ENCODE results near the gene RAP1GAP2.

DNA sequence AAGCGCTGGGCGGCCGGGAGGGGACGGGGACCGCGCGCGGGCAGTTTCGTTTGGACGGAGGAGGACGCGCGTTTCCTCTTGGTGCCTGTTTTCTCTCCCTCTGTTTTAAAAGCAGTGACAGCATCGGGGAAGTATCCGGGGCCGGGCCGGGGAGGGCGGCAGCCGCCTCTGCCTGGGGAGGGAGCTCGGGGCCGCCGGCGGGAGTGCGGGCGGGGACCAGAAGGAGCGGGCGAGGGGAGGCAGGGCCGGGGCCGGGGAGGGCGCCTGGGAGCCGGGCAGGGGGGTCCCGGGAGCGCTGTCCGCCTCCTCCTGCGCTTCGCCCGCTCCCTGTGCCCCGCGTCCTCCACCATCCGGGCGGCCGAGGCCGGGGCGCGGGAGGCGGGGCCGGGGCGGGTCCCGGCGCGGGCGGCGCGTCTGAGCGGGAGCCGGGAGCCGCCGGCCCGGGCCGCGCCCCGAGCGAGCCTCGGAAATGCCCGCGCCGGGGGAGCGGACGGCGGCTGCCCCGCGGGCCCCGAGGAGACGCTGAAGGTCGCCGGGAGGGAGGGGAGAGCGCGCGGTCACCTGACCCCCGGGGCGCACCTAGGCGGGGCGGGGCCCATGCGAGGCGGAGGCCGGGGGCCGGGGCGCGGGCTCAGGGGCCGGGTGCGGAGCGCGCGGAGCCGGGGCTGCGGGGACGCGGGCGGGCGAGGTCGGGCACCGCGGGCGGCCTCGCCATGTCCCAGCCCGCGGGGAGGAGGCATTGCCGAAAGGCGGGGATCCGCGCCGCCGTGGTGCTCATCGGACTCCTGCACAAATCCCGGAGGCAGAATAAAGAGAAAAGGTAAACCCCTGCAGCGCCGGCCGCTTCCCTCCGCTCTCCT, 57.3 kb downstream of the RAP1GAP2 start:
- TF ChIP-seq PRRX2 (CRISPR knock-in tag; IDR thresholded peaks at IDR 0.05), result no peak
- TF ChIP-seq, protein P1, sequence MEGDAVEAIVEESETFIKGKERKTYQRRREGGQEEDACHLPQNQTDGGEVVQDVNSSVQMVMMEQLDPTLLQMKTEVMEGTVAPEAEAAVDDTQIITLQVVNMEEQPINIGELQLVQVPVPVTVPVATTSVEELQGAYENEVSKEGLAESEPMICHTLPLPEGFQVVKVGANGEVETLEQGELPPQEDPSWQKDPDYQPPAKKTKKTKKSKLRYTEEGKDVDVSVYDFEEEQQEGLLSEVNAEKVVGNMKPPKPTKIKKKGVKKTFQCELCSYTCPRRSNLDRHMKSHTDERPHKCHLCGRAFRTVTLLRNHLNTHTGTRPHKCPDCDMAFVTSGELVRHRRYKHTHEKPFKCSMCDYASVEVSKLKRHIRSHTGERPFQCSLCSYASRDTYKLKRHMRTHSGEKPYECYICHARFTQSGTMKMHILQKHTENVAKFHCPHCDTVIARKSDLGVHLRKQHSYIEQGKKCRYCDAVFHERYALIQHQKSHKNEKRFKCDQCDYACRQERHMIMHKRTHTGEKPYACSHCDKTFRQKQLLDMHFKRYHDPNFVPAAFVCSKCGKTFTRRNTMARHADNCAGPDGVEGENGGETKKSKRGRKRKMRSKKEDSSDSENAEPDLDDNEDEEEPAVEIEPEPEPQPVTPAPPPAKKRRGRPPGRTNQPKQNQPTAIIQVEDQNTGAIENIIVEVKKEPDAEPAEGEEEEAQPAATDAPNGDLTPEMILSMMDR (IDR thresholded peaks at IDR 0.05), result no peak
- TF ChIP-seq ZNF232 (CRISPR knock-in tag; IDR thresholded peaks at IDR 0.05), result no peak
- no peak for TF ChIP-seq FOXJ3 (CRISPR knock-in tag; IDR thresholded peaks at IDR 0.05; ENCODE audit: borderline replicate concordance)
- TF ChIP-seq TEAD4 (CRISPR knock-in tag; IDR thresholded peaks at IDR 0.05), result no peak
- TF ChIP-seq, protein P2, sequence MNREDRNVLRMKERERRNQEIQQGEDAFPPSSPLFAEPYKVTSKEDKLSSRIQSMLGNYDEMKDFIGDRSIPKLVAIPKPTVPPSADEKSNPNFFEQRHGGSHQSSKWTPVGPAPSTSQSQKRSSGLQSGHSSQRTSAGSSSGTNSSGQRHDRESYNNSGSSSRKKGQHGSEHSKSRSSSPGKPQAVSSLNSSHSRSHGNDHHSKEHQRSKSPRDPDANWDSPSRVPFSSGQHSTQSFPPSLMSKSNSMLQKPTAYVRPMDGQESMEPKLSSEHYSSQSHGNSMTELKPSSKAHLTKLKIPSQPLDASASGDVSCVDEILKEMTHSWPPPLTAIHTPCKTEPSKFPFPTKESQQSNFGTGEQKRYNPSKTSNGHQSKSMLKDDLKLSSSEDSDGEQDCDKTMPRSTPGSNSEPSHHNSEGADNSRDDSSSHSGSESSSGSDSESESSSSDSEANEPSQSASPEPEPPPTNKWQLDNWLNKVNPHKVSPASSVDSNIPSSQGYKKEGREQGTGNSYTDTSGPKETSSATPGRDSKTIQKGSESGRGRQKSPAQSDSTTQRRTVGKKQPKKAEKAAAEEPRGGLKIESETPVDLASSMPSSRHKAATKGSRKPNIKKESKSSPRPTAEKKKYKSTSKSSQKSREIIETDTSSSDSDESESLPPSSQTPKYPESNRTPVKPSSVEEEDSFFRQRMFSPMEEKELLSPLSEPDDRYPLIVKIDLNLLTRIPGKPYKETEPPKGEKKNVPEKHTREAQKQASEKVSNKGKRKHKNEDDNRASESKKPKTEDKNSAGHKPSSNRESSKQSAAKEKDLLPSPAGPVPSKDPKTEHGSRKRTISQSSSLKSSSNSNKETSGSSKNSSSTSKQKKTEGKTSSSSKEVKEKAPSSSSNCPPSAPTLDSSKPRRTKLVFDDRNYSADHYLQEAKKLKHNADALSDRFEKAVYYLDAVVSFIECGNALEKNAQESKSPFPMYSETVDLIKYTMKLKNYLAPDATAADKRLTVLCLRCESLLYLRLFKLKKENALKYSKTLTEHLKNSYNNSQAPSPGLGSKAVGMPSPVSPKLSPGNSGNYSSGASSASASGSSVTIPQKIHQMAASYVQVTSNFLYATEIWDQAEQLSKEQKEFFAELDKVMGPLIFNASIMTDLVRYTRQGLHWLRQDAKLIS (CRISPR knock-in tag; IDR thresholded peaks at IDR 0.05; ENCODE audit: borderline replicate concordance), result no peak
- TF ChIP-seq SP1 (CRISPR knock-in tag; conservative IDR thresholded peaks at IDR 0.05), result peak; percentile 41; the same call in 1 of the 2 replicates
- TF ChIP-seq, protein P3, sequence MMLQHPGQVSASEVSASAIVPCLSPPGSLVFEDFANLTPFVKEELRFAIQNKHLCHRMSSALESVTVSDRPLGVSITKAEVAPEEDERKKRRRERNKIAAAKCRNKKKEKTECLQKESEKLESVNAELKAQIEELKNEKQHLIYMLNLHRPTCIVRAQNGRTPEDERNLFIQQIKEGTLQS (CRISPR knock-in tag; conservative IDR thresholded peaks at IDR 0.05), result no peak
- TF ChIP-seq ZNF671 (CRISPR knock-in tag; IDR thresholded peaks at IDR 0.05), result no peak
- no peak for TF ChIP-seq CREB1 (CRISPR knock-in tag; IDR thresholded peaks at IDR 0.05)
